GM04503 (cell line): ENCODE data around the gene CIBAR2.
A peak's percentile ranks its signal among the peaks of the same experiment; 100 is the strongest.

ENCODE experiments used
- DNase-seq: peaks from one replicate; pipeline ENCODE4 v3.0.0-alpha.2; 2012; ENCODE audit warnings: low read depth

Gene CIBAR2

GRCh38 chr16:85103114-85104079 is 8.9 kb downstream of the CIBAR2 start:
- DNase-seq: no peak

GRCh38 chr16:85101956-85102630 is 10.2 kb downstream of the CIBAR2 start:
- DNase-seq: no peak

- DNase-seq: no peak
These were observed 12.0 kb downstream of the CIBAR2 start for GRCh38 chr16:85100265-85100664.

GRCh38 chr16:85098565-85098964 is 13.7 kb downstream of the CIBAR2 start:
- no peak for DNase-seq

GRCh38 chr16:85096921-85097320 is 15.4 kb downstream of the CIBAR2 start:
- no peak for DNase-seq

- DNase-seq: no peak
These were observed 17.5 kb downstream of the CIBAR2 start for GRCh38 chr16:85094812-85095211.

GRCh38 chr16:85094176-85094805 is 18.0 kb downstream of the CIBAR2 start:
- no peak for DNase-seq

GRCh38 chr16:85093705-85094104 is 18.6 kb downstream of the CIBAR2 start:
- DNase-seq: no peak

GRCh38 chr16:85092851-85093250 is 19.4 kb downstream of the CIBAR2 start:
- DNase-seq: no peak

GRCh38 chr16:85092309-85092708 is 20.0 kb downstream of the CIBAR2 start:
- DNase-seq: no peak

- no peak for DNase-seq
These were observed 20.8 kb downstream of the CIBAR2 start for GRCh38 chr16:85091522-85091910.

GRCh38 chr16:85090873-85091521 is 21.3 kb downstream of the CIBAR2 start:
- DNase-seq: no peak

- DNase-seq: no peak
These were observed 22.1 kb downstream of the CIBAR2 start for GRCh38 chr16:85090181-85090580.

- peak; percentile 5 for DNase-seq
These were observed 22.7 kb downstream of the CIBAR2 start for GRCh38 chr16:85089525-85089924.

- DNase-seq: no peak
These were observed 23.6 kb downstream of the CIBAR2 start for GRCh38 chr16:85088570-85089199.

GRCh38 chr16:85087899-85088569 is 24.2 kb downstream of the CIBAR2 start:
- DNase-seq: no peak

GRCh38 chr16:85086347-85087291 is 25.7 kb downstream of the CIBAR2 start:
- DNase-seq: peak; percentile 14

- DNase-seq: no peak
These were observed 26.6 kb downstream of the CIBAR2 start for GRCh38 chr16:85085721-85086120.

- no peak for DNase-seq
These were observed 27.3 kb downstream of the CIBAR2 start for GRCh38 chr16:85084841-85085510.
